ENCODE measurements around the gene SVIL.

SVIL gene

DNA sequence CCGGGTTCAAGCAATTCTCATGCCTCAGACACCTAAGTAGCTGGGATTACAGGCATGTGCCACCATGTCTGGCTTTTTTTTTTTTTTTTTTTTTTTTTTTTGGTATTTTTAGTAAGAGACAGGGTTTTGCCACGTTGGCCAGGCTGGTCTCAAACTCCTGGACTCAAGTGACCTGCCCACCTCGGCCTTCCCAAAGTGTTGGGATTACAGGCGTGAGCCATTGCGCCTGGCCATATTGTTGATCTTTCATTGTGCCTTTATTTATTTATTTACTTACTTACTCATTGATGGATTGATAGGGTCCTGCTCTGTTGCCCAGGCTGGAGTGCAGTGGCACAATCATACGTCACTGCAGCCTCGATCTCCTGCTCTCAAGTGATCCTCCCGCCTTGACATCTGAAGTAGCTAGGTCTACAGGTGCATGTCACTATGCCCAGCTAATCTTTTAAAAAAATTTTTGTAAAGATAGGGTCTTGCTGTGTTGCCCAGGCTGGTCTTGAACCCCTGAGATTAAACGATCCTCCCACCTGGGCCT lies 30.4 kb downstream of the SVIL start:
- Histone ChIP-seq H3K36me3 (ENCODE audit: control insufficient read depth, insufficient read depth, low read length) (no peaks in the 10 kb centered on the region), H3K4me1 (ENCODE audit: control insufficient read depth, insufficient read depth, low read length) (peaks cover 16% of the 10 kb centered on the region), H3K4me3 (ENCODE audit: low read length) (no peak overlapping the region), H3K9ac (ENCODE audit: low read length) (no peak overlapping the region), H3K27me3 (ENCODE audit: control insufficient read depth, insufficient read depth, low read length) (no peaks in the 10 kb centered on the region), H3K27ac (ENCODE audit: low read depth, low read length) (no peak overlapping the region)

DNA sequence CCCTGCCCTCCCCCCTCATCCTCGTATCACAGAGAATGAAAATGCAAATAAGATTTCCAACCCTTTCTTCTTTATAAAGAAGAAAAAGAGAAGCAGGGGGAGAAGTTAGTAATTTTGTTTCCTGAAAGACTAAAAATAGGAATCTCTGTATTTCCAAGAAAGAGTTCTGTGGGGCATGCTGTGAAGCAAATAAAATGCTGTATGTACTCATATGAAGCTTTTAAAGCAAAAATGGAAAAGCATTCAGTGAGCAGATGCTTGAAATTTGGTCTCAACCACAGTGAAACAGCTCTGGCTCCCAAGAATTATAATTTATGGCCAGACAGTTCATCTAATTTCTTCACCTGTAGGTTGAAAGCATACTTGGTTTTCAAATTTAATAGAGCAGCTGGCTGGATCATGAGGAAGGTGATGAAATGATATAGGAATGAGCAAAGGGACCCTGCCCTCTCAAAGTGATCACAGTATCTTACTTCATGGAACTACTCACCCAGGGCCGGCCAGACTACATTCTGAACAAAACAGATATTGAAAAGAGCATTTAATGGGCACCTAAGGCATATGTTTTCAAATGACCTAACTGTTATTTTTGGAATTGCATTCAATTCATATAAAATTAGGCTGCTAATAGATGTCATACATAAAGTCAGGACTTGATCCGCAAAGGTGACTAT lies 31.4 kb downstream of the SVIL start:
- no peaks in the 10 kb centered on the region for H3K27me3 ChIP-seq (ENCODE audit: control insufficient read depth, insufficient read depth, low read length)
- no peak overlapping the region for H3K9ac ChIP-seq (ENCODE audit: low read length)
- H3K4me3 ChIP-seq (ENCODE audit: low read length) = no peak overlapping the region
- H3K27ac ChIP-seq (ENCODE audit: low read depth, low read length) = no peak overlapping the region
- H3K36me3 ChIP-seq (ENCODE audit: control insufficient read depth, insufficient read depth, low read length) = no peaks in the 10 kb centered on the region
- H3K4me1 ChIP-seq (ENCODE audit: control insufficient read depth, insufficient read depth, low read length) = peaks cover 21% of the 10 kb centered on the region

DNA sequence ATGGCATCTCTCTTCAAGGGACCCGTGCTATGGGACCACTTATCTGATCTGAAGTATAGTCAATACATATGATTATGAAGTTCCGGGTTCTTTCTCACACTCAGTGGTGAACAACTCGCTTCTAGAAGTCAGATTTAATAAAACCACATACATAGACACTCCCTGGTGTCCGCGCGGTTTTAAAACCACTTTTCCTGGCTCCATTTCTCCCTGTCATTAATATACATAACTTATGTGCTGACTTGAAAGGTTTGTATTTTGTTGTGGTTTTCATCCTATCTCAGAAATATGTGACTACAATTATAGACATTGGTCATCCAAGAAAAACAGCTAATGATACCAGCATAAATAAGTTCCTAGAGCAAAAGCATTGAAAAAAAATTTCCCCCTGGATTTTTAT lies 34.0 kb downstream of the SVIL start:
- H3K36me3 ChIP-seq (ENCODE audit: control insufficient read depth, insufficient read depth, low read length) = peaks cover under 1% of the 10 kb centered on the region
- H3K9ac ChIP-seq (ENCODE audit: low read length) = no peak overlapping the region
- H3K4me3 ChIP-seq (ENCODE audit: low read length) = no peak overlapping the region
- H3K27ac ChIP-seq (ENCODE audit: low read depth, low read length) = no peak overlapping the region
- peaks cover 20% of the 10 kb centered on the region for H3K4me1 ChIP-seq (ENCODE audit: control insufficient read depth, insufficient read depth, low read length)
- H3K27me3 ChIP-seq (ENCODE audit: control insufficient read depth, insufficient read depth, low read length) = no peaks in the 10 kb centered on the region

DNA sequence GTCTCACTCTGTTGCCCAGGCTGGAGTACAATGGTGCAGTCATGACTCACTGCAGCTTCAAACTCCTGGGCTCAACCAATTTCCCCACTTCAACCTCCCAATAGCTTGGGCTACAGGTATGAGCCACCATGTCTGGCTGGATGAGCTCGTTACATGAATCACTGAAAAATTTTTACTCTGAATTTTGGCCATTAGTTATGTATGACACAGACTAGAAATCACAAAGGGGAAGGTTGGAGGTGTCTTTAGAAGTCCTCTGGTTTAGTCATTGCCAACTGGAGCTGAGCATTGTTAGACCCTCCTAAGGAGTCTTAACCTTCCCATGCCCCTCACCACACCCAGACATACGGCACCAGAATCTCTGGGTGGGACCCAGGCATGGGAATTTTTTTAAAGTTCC lies 34.7 kb downstream of the SVIL start:
- peaks cover 6% of the 10 kb centered on the region for H3K36me3 ChIP-seq (ENCODE audit: control insufficient read depth, insufficient read depth, low read length)
- H3K9ac ChIP-seq (ENCODE audit: low read length) = no peak overlapping the region
- no peak overlapping the region for H3K4me3 ChIP-seq (ENCODE audit: low read length)
- H3K27ac ChIP-seq (ENCODE audit: low read depth, low read length) = peak overlapping the region; percentile 42
- peaks cover 22% of the 10 kb centered on the region for H3K4me1 ChIP-seq (ENCODE audit: control insufficient read depth, insufficient read depth, low read length)
- H3K27me3 ChIP-seq (ENCODE audit: control insufficient read depth, insufficient read depth, low read length) = no peaks in the 10 kb centered on the region

DNA sequence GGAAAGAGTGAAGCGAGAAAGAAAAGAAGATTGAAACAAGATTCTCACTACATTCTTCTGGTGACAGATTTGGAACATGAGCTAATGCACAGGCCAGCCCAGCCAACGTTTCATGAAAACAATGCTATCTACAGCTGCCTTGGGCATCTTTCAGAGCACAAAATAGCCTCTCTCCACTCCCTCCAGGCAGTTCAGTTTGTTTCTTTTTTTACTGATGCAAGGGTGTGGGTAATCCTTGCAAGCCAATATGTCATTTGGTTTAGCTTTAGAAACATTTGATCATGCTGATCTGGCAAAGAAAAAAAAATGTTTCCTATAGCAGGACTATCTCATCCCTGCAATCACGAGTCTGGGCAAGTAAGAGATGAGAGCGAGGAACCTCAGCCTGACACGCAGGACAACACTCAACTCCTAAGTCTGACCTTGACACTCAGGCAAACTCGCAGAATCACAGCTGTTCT lies 35.9 kb downstream of the SVIL start:
- H3K36me3 ChIP-seq (ENCODE audit: control insufficient read depth, insufficient read depth, low read length) = peaks cover 6% of the 10 kb centered on the region
- H3K9ac ChIP-seq (ENCODE audit: low read length) = no peak overlapping the region
- peaks cover 23% of the 10 kb centered on the region for H3K4me1 ChIP-seq (ENCODE audit: control insufficient read depth, insufficient read depth, low read length)

DNA sequence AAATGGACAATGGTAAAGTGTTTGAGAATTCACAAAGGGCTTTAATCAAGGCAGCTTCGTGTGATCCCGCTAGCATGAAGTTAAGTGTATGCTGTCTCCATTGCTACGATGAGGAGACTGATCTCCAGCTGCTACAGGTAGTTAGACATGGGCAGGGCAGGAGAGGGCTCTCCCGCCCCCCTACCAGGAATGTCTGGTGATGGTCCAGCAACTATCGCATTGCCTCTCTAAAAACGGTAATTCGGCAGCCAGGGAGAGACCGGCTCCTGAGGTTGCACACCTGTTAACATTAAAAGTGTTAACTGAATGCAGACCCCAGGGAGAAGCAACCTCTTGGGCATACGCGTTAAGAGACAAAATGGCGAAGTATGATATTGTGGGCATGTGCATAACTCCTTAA lies 37.9 kb downstream of the SVIL start:
- H3K27me3 ChIP-seq (ENCODE audit: control insufficient read depth, insufficient read depth, low read length) = no peaks in the 10 kb centered on the region
- no peak overlapping the region for H3K4me3 ChIP-seq (ENCODE audit: low read length)
- peaks cover 33% of the 10 kb centered on the region for H3K4me1 ChIP-seq (ENCODE audit: control insufficient read depth, insufficient read depth, low read length)
- peaks cover 6% of the 10 kb centered on the region for H3K36me3 ChIP-seq (ENCODE audit: control insufficient read depth, insufficient read depth, low read length)
- no peak overlapping the region for H3K9ac ChIP-seq (ENCODE audit: low read length)
- H3K27ac ChIP-seq (ENCODE audit: low read depth, low read length) = no peak overlapping the region

More for the DNA sequence above, 35.9 kb downstream of the SVIL start:
- no peak overlapping the region for H3K4me3 ChIP-seq (ENCODE audit: low read length)
- H3K27me3 ChIP-seq (ENCODE audit: control insufficient read depth, insufficient read depth, low read length) = no peaks in the 10 kb centered on the region
- H3K27ac ChIP-seq (ENCODE audit: low read depth, low read length) = peak overlapping the region; percentile 42

DNA sequence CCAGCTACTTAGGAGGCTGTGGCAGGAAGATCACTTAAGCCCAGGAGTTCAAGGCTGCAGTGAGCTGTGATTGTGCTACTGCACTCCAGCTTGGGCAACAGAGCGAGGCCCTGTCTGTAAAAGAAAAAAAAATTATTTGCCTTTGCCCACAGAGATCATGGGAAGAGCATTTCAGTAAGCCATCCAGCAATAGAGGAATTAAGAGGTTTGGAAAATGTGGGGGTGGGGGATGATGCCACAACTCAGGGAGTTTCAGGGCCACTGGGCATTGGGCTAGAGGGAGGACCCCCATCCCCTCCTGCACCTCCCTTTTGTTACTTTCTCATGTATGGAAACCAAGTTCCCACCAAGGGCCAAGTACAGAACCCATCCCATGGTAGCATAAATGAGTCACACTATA lies 38.4 kb downstream of the SVIL start:
- Histone ChIP-seq H3K36me3 (ENCODE audit: control insufficient read depth, insufficient read depth, low read length) (peaks cover 6% of the 10 kb centered on the region), H3K4me3 (ENCODE audit: low read length) (no peak overlapping the region), H3K4me1 (ENCODE audit: control insufficient read depth, insufficient read depth, low read length) (peaks cover 37% of the 10 kb centered on the region), H3K27ac (ENCODE audit: low read depth, low read length) (no peak overlapping the region), H3K27me3 (ENCODE audit: control insufficient read depth, insufficient read depth, low read length) (no peaks in the 10 kb centered on the region), H3K9ac (ENCODE audit: low read length) (no peak overlapping the region)

DNA sequence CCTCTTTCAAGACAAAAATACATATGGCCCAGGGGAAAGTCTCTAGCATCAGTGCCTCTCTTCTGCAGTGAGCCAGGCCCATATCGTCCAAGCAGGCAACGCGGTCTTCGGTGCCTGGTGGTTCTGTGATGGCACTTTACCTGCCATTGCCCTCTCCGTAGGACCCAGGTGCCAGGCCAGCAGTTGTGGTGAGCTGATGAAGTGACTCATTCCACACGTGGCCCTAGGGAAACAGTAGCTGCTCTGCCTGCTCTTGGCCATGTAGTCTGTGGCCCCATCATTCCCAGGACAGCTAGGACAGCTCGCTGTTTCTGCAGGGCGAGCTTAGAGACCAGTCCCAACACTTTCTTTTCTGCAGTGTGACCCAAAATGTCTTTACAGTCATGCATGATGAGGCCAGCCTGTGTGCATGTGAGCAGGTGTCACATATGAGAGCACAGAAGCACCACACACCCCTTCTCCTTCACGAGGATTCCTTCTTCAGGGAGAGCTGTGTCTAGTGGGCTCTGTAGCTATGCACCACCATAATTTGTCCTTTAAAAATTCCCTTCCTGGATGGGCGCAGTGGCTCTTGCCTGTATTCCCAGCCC lies 39.0 kb downstream of the SVIL start:
- Histone ChIP-seq H3K36me3 (ENCODE audit: control insufficient read depth, insufficient read depth, low read length) (peaks cover 6% of the 10 kb centered on the region), H3K9ac (ENCODE audit: low read length) (no peak overlapping the region), H3K4me1 (ENCODE audit: control insufficient read depth, insufficient read depth, low read length) (peaks cover 43% of the 10 kb centered on the region), H3K27me3 (ENCODE audit: control insufficient read depth, insufficient read depth, low read length) (no peaks in the 10 kb centered on the region), H3K4me3 (ENCODE audit: low read length) (no peak overlapping the region), H3K27ac (ENCODE audit: low read depth, low read length) (no peak overlapping the region)

DNA sequence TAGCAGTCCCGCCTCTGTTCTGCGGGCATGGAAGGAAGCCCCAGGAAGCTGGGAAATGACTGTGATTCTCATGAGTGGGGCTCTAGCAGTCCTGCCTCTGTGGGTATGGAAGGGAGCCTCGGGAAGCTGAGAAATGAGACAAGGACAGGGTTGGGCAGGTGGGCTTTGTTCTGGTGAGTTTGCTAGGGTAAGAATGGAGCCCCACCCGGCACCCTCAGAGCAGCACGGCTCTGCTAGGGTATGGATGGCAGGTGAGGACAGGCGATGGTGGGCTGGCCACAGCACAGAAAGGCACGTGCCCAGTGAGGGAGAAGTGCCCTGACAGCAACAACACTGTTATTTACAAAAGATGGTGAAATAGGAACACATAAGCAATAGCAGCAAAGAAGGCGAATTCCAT lies 39.6 kb downstream of the SVIL start:
- peak overlapping the region; percentile 17 for H3K27ac ChIP-seq (ENCODE audit: low read depth, low read length)
- peaks cover 44% of the 10 kb centered on the region for H3K4me1 ChIP-seq (ENCODE audit: control insufficient read depth, insufficient read depth, low read length)

DNA sequence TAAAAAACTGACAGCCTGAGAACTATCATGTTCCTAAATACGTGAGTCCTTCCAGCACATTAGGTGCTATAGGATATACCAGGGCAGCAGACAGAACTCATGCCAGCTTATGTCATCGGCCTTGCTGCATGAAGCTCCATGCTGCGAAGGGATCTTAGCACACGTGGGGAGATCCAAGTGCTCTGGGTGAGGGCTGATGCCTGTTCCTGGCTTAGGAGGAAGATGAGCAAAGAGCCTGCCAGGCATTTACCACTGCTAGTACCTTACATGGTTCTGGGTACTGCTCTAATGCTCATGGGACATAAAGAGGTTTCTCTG lies 43.2 kb downstream of the SVIL start:
- no peak overlapping the region for H3K9ac ChIP-seq (ENCODE audit: low read length)
- H3K4me1 ChIP-seq (ENCODE audit: control insufficient read depth, insufficient read depth, low read length) = peaks cover 43% of the 10 kb centered on the region
- no peak overlapping the region for H3K4me3 ChIP-seq (ENCODE audit: low read length)
- H3K27ac ChIP-seq (ENCODE audit: low read depth, low read length) = peak overlapping the region; percentile 62
- H3K27me3 ChIP-seq (ENCODE audit: control insufficient read depth, insufficient read depth, low read length) = no peaks in the 10 kb centered on the region
- peaks cover 6% of the 10 kb centered on the region for H3K36me3 ChIP-seq (ENCODE audit: control insufficient read depth, insufficient read depth, low read length)

More for the DNA sequence above, 39.6 kb downstream of the SVIL start:
- no peaks in the 10 kb centered on the region for H3K27me3 ChIP-seq (ENCODE audit: control insufficient read depth, insufficient read depth, low read length)
- H3K9ac ChIP-seq (ENCODE audit: low read length) = no peak overlapping the region
- no peak overlapping the region for H3K4me3 ChIP-seq (ENCODE audit: low read length)
- peaks cover 6% of the 10 kb centered on the region for H3K36me3 ChIP-seq (ENCODE audit: control insufficient read depth, insufficient read depth, low read length)

DNA sequence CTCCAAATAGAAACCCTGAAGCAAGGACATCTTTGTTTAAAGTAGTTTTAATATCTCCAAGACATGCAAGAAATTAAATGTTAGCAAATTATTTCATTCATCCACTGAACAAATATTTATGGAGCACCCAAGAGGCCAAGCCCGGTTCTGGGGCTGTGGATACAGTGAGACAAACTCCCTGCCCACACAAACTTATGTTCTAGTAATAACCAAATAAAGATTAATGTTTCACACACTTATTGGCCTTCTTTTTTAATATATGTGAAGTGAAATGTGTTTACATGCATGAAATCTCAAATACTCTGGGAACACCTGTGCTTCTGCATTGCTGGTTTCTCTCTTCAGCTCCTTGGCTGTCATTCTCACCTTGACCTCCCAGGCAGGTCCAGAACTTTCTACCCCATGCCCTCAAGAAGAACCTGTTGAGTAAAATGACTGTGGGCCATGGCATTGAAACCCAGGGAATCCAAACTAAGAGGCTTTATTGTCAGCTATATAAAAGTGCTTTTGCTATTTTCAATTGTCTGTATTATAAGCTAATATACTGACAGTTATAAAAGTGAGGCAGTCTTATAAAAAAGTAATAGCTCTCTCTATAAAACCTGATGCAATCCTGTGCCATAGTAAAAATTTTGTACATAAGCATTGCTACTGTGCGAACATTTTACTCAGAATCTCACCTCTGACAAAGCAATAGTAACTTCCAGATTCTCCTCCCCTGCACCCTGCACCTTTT lies 43.7 kb downstream of the SVIL start:
- Histone ChIP-seq H3K36me3 (ENCODE audit: control insufficient read depth, insufficient read depth, low read length) (peaks cover 6% of the 10 kb centered on the region), H3K4me3 (ENCODE audit: low read length) (no peak overlapping the region), H3K27ac (ENCODE audit: low read depth, low read length) (peak overlapping the region; percentile 62), H3K27me3 (ENCODE audit: control insufficient read depth, insufficient read depth, low read length) (no peaks in the 10 kb centered on the region), H3K4me1 (ENCODE audit: control insufficient read depth, insufficient read depth, low read length) (peaks cover 43% of the 10 kb centered on the region), H3K9ac (ENCODE audit: low read length) (no peak overlapping the region)

DNA sequence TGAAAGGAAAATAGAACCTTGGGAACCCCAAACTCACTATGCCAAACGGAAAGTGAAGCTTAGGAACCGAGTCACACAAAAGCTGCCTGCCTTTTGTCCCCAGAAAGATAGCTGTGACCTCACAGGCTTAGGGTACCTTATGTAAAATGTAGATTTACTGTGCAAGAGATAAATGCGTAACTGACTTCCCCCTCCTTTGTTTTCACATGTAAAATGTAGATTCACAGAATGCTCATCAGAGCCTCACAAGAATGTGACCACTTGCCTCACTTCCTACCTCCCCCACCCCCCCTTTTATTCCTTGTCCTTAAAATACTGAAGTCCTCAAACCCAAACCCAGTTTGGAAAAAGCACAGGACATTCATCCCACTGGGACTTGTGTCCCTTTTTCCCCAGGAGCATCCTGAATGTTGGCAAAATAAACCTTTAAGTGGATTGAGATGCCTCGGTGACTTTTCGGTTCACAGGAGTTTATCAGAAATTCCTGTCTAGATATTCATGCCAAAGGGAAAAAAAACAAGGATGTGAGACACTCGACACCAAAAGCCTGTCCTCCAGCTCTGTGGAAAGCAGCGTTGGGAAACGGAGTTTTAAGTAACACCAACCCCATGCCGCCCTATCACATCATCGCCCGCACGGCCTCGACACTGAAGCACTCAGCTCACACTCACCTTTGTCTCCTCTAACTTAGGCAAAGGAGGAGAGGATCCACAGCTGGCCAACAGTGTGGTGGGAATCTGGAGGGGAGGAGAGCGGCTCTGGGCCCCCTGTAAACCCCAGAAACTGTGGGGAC lies 45.9 kb downstream of the SVIL start:
- no peak overlapping the region for H3K9ac ChIP-seq (ENCODE audit: low read length)
- H3K4me3 ChIP-seq (ENCODE audit: low read length) = no peak overlapping the region
- no peaks in the 10 kb centered on the region for H3K36me3 ChIP-seq (ENCODE audit: control insufficient read depth, insufficient read depth, low read length)
- H3K27me3 ChIP-seq (ENCODE audit: control insufficient read depth, insufficient read depth, low read length) = no peaks in the 10 kb centered on the region
- peak overlapping the region; percentile 41 for H3K27ac ChIP-seq (ENCODE audit: low read depth, low read length)
- peaks cover 42% of the 10 kb centered on the region for H3K4me1 ChIP-seq (ENCODE audit: control insufficient read depth, insufficient read depth, low read length)

Measured in rectal smooth muscle tissue (tissue), 1 donor.